Glomerular visceral epithelial cell (primary cell): Measurements from ENCODE around the gene RS1.

ENCODE experiments used
- DNase-seq: peaks from one replicate; pipeline ENCODE4 v3.0.0-alpha.2; 2016; ENCODE audit errors: extremely low spot score

RS1 gene

GRCh38 chrX:18672008-18672407, at the start of gene RS1:
TSS of gene RS1 (minus strand) at chrX:18672108. CDS start at chrX:18672068, 40 bp downstream.
- DNase-seq: no peak

- DNase-seq: no peak
These were observed 47.9 kb upstream of the RS1 start for GRCh38 chrX:18719852-18720251.

GRCh38 chrX:18714910-18715309, 43.0 kb upstream of the RS1 start:
- DNase-seq: no peak

GRCh38 chrX:18709833-18710232, 37.9 kb upstream of the RS1 start:
- DNase-seq: no peak

GRCh38 chrX:18707426-18708049, 35.6 kb upstream of the RS1 start, which contains the start of gene PPEF1:
TSS of gene PPEF1 (plus strand) at chrX:18707645. CDS start at chrX:18707781, 136 bp downstream.
- DNase-seq: no peak

- DNase-seq: peak; percentile 1
These were observed 30.7 kb upstream of the RS1 start for GRCh38 chrX:18702362-18703195.

- DNase-seq: peak; percentile 24
These were observed 29.9 kb upstream of the RS1 start for GRCh38 chrX:18701621-18702361.

GRCh38 chrX:18698737-18699650, 27.1 kb upstream of the RS1 start:
- DNase-seq: no peak

- no peak for DNase-seq
These were observed 24.7 kb upstream of the RS1 start for GRCh38 chrX:18696653-18697052.

GRCh38 chrX:18692541-18692940, 20.6 kb upstream of the RS1 start:
- no peak for DNase-seq

GRCh38 chrX:18691431-18691830, 19.5 kb upstream of the RS1 start:
- DNase-seq: no peak

GRCh38 chrX:18687856-18688495, 16.1 kb upstream of the RS1 start:
- no peak for DNase-seq

GRCh38 chrX:18682979-18683387, 11.1 kb upstream of the RS1 start:
- no peak for DNase-seq

GRCh38 chrX:18681996-18682395, 10.1 kb upstream of the RS1 start:
- DNase-seq: no peak

- DNase-seq: no peak
These were observed 5.4 kb upstream of the RS1 start for GRCh38 chrX:18677161-18677869.

- DNase-seq: peak; percentile 35
These were observed 4.6 kb upstream of the RS1 start for GRCh38 chrX:18676470-18676869.

- no peak for DNase-seq
These were observed 4.1 kb upstream of the RS1 start for GRCh38 chrX:18676050-18676449.

- DNase-seq: peak; percentile 81
These were observed 3.2 kb upstream of the RS1 start for GRCh38 chrX:18674788-18675735.

GRCh38 chrX:18674417-18674787, 2.5 kb upstream of the RS1 start:
- no peak for DNase-seq
